ENCODE data around the gene KLRF2.

KLRF2 gene

GRCh38 chr12:9941838-9942237, 60.5 kb downstream of the KLRF2 start:
- no peak for DNase-seq

- peak; percentile 31 for DNase-seq
Measured at GRCh38 chr12:9943240-9943639, 62.0 kb downstream of the KLRF2 start.

DNA sequence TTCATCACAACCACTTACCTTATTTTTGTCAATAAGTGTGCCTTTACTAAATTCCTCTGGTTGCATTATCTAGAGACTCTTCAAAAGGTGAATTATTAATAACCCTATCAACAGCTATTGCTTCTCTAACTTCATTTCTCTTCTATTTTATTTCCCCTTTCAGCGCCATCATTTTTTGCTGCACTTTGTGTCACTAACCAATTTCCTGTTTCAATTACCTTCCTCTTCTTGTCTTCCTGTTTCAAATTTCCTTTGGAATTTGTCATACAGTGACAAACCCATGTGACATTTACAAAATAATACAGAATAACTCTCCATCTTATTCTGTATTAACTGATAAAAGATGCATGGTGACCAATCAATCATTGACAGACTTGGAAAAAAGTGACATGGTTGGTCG, 63.1 kb downstream of the KLRF2 start:
- no peak for DNase-seq

Data from right hindlimb (tissue), 1 donor.